HK-2 (cell line): ENCODE results near the gene DISP3.
A peak's percentile ranks its signal among the peaks of the same experiment; 100 is the strongest.

Experiments used
- DNase-seq: peaks from one replicate; pipeline ENCODE4 v3.0.0-alpha.2; 2018; ENCODE audit not compliant: unreplicated experiment

DISP3 gene

DNA sequence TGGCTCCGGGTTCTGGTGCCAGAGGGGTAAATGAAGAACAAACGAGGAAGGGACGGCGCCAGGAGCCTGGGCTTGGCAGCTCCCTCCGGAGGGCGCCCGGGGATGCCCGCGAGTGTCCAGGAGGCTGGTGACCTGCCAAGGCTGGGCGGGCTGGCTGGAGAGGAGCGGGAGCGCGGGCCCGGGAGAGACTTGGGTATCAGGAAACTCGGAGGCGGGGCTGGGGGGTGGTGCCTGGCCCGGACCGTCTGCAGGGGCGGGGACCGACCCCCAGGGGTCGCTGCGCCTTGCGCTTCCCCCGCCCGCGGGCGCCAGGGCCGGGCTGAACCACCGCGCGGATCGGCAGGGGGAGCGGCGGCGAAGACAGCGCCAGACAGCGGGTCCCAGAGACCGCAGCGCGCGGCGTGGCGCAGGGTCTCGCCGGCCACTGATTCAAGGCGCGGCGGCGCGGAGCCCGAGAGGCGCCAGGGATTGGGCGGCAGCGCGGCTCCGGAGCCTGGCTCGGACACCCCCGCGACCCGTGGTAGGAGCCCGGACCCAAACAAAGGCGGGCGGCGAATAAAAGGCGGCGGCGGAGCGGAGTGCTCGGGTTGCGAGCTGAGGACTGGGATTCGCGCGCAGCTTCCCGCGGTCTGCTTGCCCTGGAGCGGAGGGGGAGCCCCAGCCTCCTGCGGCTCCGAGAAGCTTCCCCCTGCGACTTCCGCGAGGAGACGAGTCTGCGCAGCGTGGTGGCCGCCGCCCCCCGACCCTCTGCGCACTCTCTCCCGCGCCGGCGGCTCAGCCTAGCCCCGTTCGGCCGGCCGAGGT lies at the start of gene DISP3:
DISP3 (plus strand) TSS at position 585 of the 804 bp plus-strand sequence. CDS start 21,838 bp downstream, outside the sequence.
- DNase-seq: peak; percentile 82

- no peak for DNase-seq
Observed at GRCh38 chr1:11429226-11429625, 49.7 kb upstream of the DISP3 start.

DNA sequence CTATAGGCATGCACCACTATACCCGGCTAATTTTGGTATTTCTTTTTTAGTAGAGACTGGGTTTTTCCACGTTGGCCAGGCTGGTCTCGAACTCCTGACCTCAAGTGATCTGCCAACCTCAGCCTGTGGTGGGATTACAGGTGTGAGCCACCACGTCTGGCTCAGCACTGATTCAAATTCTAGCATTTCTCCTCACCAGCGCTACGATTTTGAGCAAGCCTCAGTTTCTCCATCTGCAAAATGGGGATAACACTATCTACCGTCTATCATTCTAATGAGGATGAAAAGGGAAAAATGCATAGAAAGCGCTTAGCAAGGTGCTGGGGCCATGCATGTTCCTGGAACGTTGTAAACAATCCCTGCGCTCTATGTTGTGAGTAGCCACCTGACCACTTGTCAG lies 49.0 kb upstream of the DISP3 start:
- no peak for DNase-seq

GRCh38 chr1:11431941-11432507 lies 46.9 kb upstream of the DISP3 start:
- no peak for DNase-seq

DNA sequence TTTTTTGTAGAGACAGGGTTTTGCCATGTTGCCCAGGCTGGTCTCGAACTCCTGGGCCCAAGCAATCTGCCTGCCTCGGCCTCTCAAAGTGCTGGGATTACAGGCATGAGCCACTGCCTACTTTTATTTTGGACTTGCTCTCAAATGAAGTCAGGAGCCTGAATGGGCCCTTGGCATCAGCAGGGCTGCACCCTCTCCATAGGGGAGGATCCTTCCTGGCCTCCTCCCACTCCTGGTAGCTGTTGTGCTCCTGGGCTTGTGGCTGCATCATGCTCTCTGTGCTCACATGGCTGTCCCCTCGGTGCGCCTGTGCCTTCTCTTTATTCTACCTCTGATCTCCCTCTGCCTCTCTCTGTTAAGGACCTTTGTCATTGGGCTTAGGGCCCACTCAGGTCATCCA lies 46.4 kb upstream of the DISP3 start:
- no peak for DNase-seq

DNA sequence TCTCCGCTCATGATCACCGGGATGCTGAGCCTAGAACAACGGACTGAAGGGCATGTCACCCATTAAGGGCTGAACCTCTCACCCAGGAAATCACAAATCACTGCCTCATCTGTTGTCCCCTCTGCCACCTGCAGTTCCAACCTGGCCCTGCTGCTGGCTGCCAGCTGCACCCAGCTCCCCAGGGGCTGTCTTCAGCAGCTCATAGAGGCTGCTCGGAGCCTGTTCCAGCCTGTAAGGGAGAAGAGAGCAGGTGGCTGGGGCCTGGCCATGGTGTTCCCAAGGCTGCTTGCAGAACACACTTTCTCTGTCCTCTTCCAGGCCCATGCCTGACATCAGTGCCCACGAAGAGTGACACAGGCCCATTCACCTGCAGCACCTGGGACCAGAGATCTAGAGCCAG lies 44.5 kb upstream of the DISP3 start:
- DNase-seq: no peak

- no peak for DNase-seq
Observed at GRCh38 chr1:11434926-11435325, 44.0 kb upstream of the DISP3 start.

DNA sequence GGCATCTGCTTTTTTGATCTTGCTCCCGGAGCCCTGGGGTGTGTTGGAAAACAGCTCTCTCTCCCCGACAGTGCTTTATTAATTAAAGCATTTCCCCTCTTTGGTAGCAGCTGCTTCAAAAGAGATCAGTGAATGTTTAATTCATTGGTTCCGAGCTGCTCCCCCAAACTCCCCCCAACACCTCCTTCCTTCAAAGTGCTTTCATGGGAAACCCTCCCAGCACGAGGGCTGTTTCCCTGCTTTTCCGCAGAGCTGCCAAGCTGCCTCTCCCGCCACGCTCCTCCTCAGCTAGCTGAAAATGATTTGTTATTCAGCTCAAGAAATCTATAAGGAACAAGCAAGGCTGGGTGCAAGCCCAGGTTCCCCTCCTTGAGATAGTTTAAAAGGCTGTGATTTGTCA lies 40.0 kb upstream of the DISP3 start:
- no peak for DNase-seq

DNA sequence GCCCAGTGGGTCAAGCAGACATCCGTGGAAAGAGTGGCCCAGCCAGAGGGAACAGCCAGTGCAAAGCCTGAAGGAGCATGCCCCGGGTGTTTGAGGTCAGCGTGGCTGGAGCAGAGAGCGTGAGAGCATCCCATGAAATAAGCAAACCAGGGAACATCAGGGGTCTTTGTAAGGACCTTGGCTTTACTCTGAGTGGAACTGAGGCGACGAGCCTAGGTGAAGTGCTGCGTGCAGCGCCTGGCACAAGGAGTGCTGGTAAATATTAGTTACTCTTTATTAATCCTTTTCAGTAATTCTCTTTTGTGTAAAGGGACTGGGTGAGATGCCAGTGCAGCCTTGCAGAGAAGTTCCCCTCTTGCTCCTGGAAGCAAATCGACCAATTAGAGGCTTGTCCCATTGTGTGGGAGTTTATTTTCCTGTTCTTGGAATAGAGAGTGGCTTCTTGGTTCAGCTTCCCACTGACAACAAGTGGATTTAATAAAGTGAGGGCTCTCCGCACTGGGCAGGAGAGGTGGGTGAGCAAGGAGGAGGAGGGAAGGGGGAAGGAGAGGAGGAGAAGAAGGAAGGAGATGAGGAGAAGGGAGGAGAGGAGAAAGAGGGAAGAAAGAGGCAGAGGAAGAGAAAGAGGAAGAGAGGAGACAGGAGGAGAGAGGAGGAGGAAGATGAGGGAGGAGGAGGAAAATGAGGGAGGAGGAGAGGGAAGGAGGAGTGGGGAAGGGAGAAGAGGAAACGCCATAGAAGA lies 37.6 kb upstream of the DISP3 start:
- no peak for DNase-seq

- DNase-seq: no peak
Observed at GRCh38 chr1:11443043-11443442, 35.9 kb upstream of the DISP3 start.

DNA sequence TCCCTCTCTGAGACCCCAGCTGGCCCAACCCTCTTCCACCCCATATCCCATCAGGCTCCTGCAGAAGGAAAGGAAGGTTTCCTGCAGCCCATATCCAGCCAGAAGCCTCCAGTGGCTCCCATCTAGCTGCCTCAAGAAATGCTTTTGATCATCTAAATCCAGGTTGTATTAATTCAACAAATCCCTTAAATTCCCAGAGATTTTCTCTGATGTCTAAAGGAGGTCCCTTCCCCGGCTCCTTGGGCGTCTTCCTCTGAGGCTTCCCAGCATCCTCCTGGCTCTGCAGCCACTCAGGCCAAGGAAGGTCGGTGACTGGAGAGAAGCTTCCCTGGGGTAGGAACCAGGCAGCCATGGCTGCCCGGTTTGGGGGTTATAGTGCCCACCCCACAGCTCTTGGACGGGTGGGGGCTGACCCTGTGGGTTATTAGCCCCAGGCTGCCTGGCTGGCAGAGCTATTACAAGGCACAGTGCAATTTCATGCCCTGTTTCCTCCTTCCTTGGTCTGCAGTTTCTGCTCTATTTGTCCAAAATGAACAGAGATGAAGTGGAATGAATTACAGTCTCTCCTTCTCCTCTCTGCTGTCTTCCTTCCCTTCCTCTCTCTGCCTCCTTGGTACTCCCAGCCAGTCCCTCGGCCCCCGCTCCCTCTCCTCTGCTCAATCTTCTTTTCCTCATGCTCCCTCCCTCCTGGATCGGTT lies 34.8 kb upstream of the DISP3 start:
- no peak for DNase-seq

- no peak for DNase-seq
Observed at GRCh38 chr1:11444907-11445306, 34.0 kb upstream of the DISP3 start.

DNA sequence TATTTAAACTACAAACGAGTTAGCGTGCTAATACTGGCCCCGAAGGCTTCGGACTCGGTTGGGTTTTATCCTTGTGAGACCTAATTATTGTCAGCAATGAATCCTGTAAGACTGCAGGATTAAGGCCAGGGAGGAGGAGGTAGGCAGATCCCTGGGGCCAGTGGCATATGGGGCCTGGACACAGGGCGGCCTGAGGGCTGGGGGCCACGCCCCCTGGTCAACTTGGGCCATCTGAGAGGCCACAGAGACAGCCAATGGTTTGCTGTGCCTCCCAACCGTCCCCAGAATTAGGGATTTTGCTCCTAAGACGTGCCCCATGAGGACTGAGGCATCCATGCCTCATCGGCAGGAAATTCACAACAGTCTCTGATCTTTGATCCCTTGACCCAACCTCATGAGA lies 31.1 kb upstream of the DISP3 start:
- DNase-seq: no peak

DNA sequence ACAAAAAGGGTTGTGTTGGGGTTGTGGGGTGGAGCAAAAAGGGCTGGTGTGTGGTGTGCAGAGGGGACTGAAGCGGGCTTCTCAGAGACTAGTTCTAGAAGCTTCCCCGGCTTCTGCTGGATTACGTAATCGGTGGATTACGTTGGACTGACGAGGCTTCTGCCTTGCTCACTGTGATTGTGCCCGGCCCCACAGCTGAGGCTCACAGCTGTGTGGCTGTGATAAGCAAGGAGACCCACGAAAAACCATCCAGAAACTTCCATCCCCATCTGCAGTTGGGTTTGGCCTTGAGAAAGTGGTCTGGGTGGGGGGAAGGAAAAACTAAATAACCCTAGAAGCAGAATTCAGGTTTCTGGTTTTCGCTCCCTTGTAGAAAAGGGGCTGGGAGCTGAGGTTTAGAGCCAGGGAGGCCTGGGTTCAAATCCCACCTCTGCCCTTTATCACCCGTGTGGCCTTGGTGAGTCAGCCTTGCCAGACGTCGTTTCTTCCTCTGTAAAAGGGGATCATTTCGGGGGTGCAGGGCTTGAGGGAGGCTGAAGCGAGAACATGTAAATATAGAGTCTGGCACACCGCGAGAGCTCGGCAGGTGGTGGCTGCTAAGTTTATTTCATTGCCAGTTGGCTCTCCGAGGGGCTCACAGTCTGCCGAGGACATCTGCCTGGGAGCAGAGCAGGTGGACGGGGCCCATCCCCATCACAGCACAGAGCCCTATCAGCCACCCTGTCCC lies 30.4 kb upstream of the DISP3 start:
- no peak for DNase-seq

DNA sequence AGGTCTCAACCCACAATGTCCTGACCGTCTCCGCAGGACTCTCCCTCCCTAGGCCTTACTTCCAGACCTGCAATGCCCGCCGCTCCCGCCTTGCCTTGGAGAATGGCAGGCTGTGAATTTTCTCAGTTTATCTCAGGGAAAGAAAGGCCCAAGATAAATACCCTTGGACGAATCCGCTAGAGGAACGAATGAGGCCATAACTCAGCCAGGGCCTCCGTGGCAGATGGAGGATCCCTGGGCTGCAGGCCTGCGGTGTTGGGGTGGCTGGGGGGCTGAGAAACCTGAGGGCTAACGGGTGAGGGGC lies 29.9 kb upstream of the DISP3 start:
- DNase-seq: no peak

DNA sequence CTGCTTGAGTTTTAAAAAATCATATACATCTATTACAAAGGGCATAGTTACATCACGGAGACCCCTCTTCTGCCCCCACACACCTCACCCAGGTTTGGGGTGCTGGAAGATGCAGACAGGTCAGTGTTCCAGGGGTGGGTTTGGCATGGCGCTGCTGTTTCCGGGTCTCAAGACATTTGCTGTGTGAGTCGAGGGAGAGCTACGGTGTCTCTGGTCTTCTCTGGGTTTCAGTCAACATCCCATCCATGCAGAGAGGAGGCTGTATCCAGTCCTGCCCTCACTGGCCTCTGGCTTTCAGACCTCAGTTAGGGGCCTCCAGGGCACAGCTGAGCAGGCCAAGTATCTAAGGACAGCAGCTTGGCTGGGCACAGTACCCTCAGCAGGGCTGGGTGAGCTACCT lies 28.6 kb upstream of the DISP3 start:
- DNase-seq: no peak

- no peak for DNase-seq
Observed at GRCh38 chr1:11453742-11454491, 25.0 kb upstream of the DISP3 start.

GRCh38 chr1:11455967-11456570 lies 22.9 kb upstream of the DISP3 start:
- no peak for DNase-seq

GRCh38 chr1:11456965-11457364 lies 22.0 kb upstream of the DISP3 start:
- DNase-seq: no peak

GRCh38 chr1:11458811-11459275 lies 20.1 kb upstream of the DISP3 start:
- no peak for DNase-seq
